A549 treated with AZD9567 at 1 μM for 4 hours (cell line): ENCODE data around the gene DNAJB4. TPM values are rescaled to one million over a fixed set of nuclear protein-coding genes. Genes with fewer than 3 reads are reported as not detected.

ENCODE experiments used
- total RNA-seq: library from RNA; stranded (reverse); fragments of 200-300 nt; extraction: Qiagen RNA extraction; gene quantifications from 5 replicates; pipeline ENCODE4 v1.2.3, GENCODE V29; 2022; ENCODE audit not compliant: insufficient read depth

The DNAJB4 gene
- 30.0 to 39.3 TPM (median 36.8 TPM) in 5 replicates for total RNA-seq

DNA sequence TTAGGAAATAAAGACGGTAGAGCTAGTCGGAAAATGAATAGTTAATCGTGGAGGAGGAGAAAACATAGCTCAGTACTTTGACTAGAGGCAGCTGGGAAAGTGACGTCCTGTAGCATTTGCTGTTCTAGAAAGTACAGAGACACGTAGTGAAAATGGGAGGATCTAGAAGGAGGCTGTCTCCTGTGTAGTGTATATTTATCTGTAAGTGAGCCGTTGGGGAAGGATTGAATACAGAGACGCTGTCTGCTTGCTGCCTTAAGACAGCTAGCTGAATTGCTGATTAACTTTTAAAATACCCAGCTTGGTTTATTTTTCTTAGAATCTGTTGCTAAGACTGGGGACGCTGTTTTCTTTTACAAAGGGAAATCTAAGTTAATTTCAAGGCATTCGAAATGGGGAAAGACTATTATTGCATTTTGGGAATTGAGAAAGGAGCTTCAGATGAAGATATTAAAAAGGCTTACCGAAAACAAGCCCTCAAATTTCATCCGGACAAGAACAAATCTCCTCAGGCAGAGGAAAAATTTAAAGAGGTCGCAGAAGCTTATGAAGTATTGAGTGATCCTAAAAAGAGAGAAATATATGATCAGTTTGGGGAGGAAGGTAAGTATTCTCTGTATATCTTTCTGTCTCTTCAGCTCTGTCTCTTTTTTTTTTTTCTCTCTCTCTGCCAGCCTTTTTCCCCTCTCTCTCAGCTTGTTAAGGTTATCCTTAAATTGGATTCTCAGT lies at the start of gene DNAJB4:
TSS of gene DNAJB4 (plus strand) at position 221 of the 729 bp plus-strand sequence. CDS start at position 393, 172 bp downstream.

GRCh38 chr1:77978969-77979876 lies 25.5 kb upstream of the DNAJB4 start, which contains the start of gene FUBP1:
FUBP1 (minus strand) TSS chr1:77979072; CDS start chr1:77979004, 68 bp downstream.

GRCh38 chr1:78045926-78046778 lies 41.4 kb downstream of the DNAJB4 start, which contains the start of gene GIPC2:
GIPC2 (plus strand) TSS chr1:78045966; CDS start chr1:78046095, 129 bp downstream.

Other genes with a start within 250 kb of the DNAJB4 start
- gene USP33, start 245.1 kb upstream of the DNAJB4 start, total RNA-seq, result 14.9 to 19.6 TPM (median 19.1 TPM) in 5 replicates
- 5.0 to 7.3 TPM (median 6.9 TPM) in 5 replicates for gene MIGA1, start 225.3 kb upstream of the DNAJB4 start, total RNA-seq
- 4.6 to 8.6 TPM (median 5.2 TPM) in 5 replicates for gene NEXN, start 116.3 kb upstream of the DNAJB4 start, total RNA-seq
- gene FUBP1, start 25.9 kb upstream of the DNAJB4 start, total RNA-seq, result 85.5 to 132 TPM (median 100 TPM) in 5 replicates
- gene GIPC2, start 41.0 kb downstream of the DNAJB4 start, total RNA-seq, result 0.02 to 0.04 TPM (median 0.03 TPM) in 3 of 5 replicates, not detected in the others